Neural cell (in vitro differentiated cells): Measurements from ENCODE around the gene ACTRT2. TPM values are rescaled to one million over a fixed set of nuclear protein-coding genes. Genes with fewer than 3 reads are reported as not detected.

Source experiments
- H2AFZ ChIP-seq: fragments of 200-600, 300-800 bp; sonication (generic), shearing (Covaris generic); 2 replicates; pipeline ENCODE4 v1.6.0; 2014; ENCODE audit warnings: low read depth, mild to moderate bottlenecking, antibody characterized with exemption, low read length, moderate library complexity
- H3F3A ChIP-seq: fragments of 200-600 bp; shearing (Covaris generic); 2 replicates; pipeline ENCODE4 v1.6.1; 2016; ENCODE audit warnings: mild to moderate bottlenecking, moderate library complexity, mixed read lengths, antibody characterized with exemption, low read length; ENCODE audit not compliant: insufficient read depth, poor library complexity, severe bottlenecking
- H3K27ac ChIP-seq: fragments of 200-600, 300-800 bp; sonication (generic), shearing (Covaris generic); 2 replicates; pipeline ENCODE4 v1.5.1; 2014; ENCODE audit warnings: mild to moderate bottlenecking, low read length, moderate library complexity
- H3K27me3 ChIP-seq: fragments of 300-800, 200-600 bp; sonication (generic), shearing (Covaris generic); 2 replicates; pipeline ENCODE4 v1.6.0; 2014; ENCODE audit warnings: mild to moderate bottlenecking, low read depth, low read length, moderate library complexity; ENCODE audit not compliant: insufficient read depth
- H3K36me3 ChIP-seq: fragments of 300-800, 200-600 bp; sonication (generic), shearing (Covaris generic); 2 replicates; pipeline ENCODE4 v1.5.1; 2014; ENCODE audit warnings: mild to moderate bottlenecking, antibody characterized with exemption, low read length, moderate library complexity; ENCODE audit not compliant: insufficient read depth
- H3K4me2 ChIP-seq: fragments of 300-800, 200-600 bp; sonication (generic), shearing (Covaris generic); 2 replicates; pipeline ENCODE4 v1.6.0; 2014; ENCODE audit warnings: mild to moderate bottlenecking, low read length
- H3K4me3 ChIP-seq: fragments of 300-800, 200-600 bp; sonication (generic), shearing (Covaris generic); 2 replicates; pipeline ENCODE4 v1.5.1; 2014; ENCODE audit warnings: mild to moderate bottlenecking, low read length, moderate library complexity
- H3K79me2 ChIP-seq: fragments of 200-600 bp; shearing (Covaris generic); replicated peaks from 2 replicates; pipeline ENCODE4 v1.6.0; 2014; ENCODE audit warnings: mild to moderate bottlenecking, low read length, moderate library complexity; ENCODE audit not compliant: insufficient read depth
- H3K9ac ChIP-seq: fragments of 300-800, 200-600 bp; sonication (generic), shearing (Covaris generic); 2 replicates; pipeline ENCODE4 v1.6.1; 2016; ENCODE audit warnings: mild to moderate bottlenecking, low read length, mixed read lengths
- H3K9me2 ChIP-seq: fragments of 200-600 bp; shearing (Covaris generic); 2 replicates; pipeline ENCODE4 v1.6.1; 2016; ENCODE audit warnings: mild to moderate bottlenecking, low read length, mixed read lengths; ENCODE audit not compliant: insufficient read depth
- H3K9me3 ChIP-seq: fragments of 200-600, 300-800 bp; sonication (generic), shearing (Covaris generic); 2 replicates; pipeline ENCODE4 v1.6.1; 2016; ENCODE audit warnings: mild to moderate bottlenecking, mixed run types, low read length, moderate library complexity, mixed read lengths
- H4K20me1 ChIP-seq: fragments of 200-600 bp; shearing (Covaris generic); 2 replicates; pipeline ENCODE4 v1.6.1; 2016; ENCODE audit warnings: mild to moderate bottlenecking, mixed run types; ENCODE audit not compliant: insufficient read depth
- EP300 ChIP-seq: fragments of 450-650 bp; conservative IDR thresholded peaks from 2 replicates; pipeline ENCODE4 v1.6.1; 2014; ENCODE audit warnings: antibody characterized with exemption, mild to moderate bottlenecking, moderate library complexity; ENCODE audit not compliant: poor library complexity, severe bottlenecking
- EZH2 ChIP-seq: fragments of 200-600, 300-800 bp; shearing (Covaris generic), sonication (generic); IDR thresholded peaks from 2 replicates; pipeline ENCODE4 v1.6.1; 2014; ENCODE audit warnings: antibody characterized with exemption, low read length, borderline replicate concordance, mild to moderate bottlenecking; ENCODE audit not compliant: insufficient read depth, poor library complexity, severe bottlenecking
- MXI1 ChIP-seq: fragments of 450-650 bp; conservative IDR thresholded peaks from 2 replicates; pipeline ENCODE4 v1.6.1; 2014; ENCODE audit warnings: antibody characterized with exemption, mild to moderate bottlenecking; ENCODE audit not compliant: poor library complexity, severe bottlenecking
- POLR2AphosphoS5 ChIP-seq: IDR thresholded peaks from 2 replicates; pipeline ENCODE4 v1.6.1; 2012
- RAD21 ChIP-seq: fragments of 450-650 bp; conservative IDR thresholded peaks from 2 replicates; pipeline ENCODE4 v1.6.1; 2014; ENCODE audit warnings: antibody characterized with exemption, mild to moderate bottlenecking, moderate library complexity
- SMC3 ChIP-seq: fragments of 450-650 bp; conservative IDR thresholded peaks from 2 replicates; pipeline ENCODE4 v1.6.1; 2014; ENCODE audit warnings: antibody characterized with exemption, mild to moderate bottlenecking, moderate library complexity; ENCODE audit not compliant: poor library complexity
- TAF1 ChIP-seq: IDR thresholded peaks from 2 replicates; pipeline ENCODE4 v1.6.1; 2012; ENCODE audit warnings: low read depth
- polyA plus RNA-seq: library from polyadenylated mRNA; depleted of rRNA; stranded (reverse); fragments of >200 nt; gene quantifications from 2 replicates; pipeline ENCODE4 v1.2.3, GENCODE V29; 2014
- TF ChIP-seq, protein P1 (sequence below): IDR thresholded peaks from 2 replicates; pipeline ENCODE4 v1.6.1; 2012; ENCODE audit warnings: borderline replicate concordance
- TF ChIP-seq, protein P2 (sequence below): fragments of 450-650 bp; IDR thresholded peaks from 2 replicates; pipeline ENCODE4 v1.5.1; 2014; ENCODE audit warnings: antibody characterized with exemption, mild to moderate bottlenecking, moderate library complexity; ENCODE audit not compliant: poor library complexity, severe bottlenecking

ACTRT2 gene
- polyA plus RNA-seq, 1 donor from 2014 or later, result not detected

DNA sequence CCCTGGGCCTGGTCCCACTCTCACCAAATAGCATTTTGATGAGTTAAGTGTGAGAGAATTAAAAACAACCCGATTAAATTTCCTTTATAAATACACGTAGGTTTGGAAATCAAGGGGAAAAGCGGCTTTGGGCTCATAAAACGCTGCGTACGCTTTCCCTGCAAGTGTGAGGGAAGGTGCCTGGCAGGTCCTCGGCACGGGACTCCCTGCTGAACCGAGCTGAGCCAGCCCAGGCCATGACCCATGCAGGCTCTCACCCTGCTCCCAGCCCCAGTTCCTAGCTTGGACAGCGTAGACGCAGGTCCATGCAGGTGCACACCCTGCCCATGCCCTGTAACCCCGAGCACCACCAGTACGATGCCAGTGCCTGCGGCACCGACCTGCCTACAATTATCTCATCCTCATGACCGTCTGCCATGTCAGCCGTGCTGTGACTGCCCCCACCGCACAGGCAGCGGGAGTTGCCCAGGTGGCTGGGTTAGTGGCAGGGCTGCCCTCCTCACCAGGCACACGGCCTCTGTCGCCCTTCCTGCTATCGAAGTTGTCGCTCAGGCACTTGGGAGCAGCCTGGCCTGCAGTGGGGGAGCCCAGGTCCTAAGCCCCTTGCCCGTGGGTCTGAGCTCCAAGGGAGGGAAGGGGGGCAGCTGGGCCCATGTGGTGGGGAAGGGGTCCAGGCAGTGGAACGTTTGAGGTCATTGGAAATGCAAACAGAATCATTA lies 41.0 kb upstream of the ACTRT2 start:
- Histone ChIP-seq H3K27me3 (no peaks in the 10 kb centered on the region), H3K4me3 (no peak overlapping the region), H3K4me2 (no peak overlapping the region), H3K36me3 (no peaks in the 10 kb centered on the region), H3K9me2 (no peaks in the 10 kb centered on the region), H4K20me1 (no peaks in the 10 kb centered on the region), H3K79me2 (no peaks in the 10 kb centered on the region), H3K27ac (no peak overlapping the region), H3F3A (no peaks in the 10 kb centered on the region), H3K9ac (no peak overlapping the region), H2AFZ (no peak overlapping the region), H3K9me3 (no peaks in the 10 kb centered on the region)
- no peak for TF ChIP-seq EP300
- no peak for TF ChIP-seq TAF1
- TF ChIP-seq MXI1, result no peak
- TF ChIP-seq, protein P1, sequence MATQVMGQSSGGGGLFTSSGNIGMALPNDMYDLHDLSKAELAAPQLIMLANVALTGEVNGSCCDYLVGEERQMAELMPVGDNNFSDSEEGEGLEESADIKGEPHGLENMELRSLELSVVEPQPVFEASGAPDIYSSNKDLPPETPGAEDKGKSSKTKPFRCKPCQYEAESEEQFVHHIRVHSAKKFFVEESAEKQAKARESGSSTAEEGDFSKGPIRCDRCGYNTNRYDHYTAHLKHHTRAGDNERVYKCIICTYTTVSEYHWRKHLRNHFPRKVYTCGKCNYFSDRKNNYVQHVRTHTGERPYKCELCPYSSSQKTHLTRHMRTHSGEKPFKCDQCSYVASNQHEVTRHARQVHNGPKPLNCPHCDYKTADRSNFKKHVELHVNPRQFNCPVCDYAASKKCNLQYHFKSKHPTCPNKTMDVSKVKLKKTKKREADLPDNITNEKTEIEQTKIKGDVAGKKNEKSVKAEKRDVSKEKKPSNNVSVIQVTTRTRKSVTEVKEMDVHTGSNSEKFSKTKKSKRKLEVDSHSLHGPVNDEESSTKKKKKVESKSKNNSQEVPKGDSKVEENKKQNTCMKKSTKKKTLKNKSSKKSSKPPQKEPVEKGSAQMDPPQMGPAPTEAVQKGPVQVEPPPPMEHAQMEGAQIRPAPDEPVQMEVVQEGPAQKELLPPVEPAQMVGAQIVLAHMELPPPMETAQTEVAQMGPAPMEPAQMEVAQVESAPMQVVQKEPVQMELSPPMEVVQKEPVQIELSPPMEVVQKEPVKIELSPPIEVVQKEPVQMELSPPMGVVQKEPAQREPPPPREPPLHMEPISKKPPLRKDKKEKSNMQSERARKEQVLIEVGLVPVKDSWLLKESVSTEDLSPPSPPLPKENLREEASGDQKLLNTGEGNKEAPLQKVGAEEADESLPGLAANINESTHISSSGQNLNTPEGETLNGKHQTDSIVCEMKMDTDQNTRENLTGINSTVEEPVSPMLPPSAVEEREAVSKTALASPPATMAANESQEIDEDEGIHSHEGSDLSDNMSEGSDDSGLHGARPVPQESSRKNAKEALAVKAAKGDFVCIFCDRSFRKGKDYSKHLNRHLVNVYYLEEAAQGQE, result no peak

DNA sequence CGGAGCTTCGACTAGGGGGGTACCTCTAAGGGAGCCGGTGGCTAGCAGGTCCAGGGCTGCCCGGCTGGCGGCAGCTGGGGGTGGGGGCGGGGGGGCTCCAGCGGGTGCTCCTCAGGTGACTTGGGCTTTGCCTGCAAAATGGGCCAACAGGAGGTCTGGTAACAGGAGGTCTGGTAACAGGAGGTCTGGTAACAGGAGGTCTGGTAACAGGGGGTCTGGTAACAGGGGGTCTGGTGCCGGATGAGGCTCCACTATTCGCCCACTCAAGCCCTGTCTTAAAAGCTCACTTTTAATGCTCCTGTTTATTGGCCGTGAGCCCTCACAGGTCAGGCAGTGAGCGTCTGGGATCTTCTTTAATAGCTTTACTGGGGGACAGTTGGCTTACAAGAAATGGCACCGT lies 40.4 kb upstream of the ACTRT2 start:
- H3K9me2 ChIP-seq, result no peaks in the 10 kb centered on the region
- H3K9ac ChIP-seq, result no peak overlapping the region
- H3K79me2 ChIP-seq, result no peaks in the 10 kb centered on the region
- no peak overlapping the region for H3K27ac ChIP-seq
- H3K36me3 ChIP-seq, result no peaks in the 10 kb centered on the region
- no peak overlapping the region for H3K4me3 ChIP-seq
- no peaks in the 10 kb centered on the region for H3K9me3 ChIP-seq
- H3F3A ChIP-seq, result no peaks in the 10 kb centered on the region
- TF ChIP-seq EP300 (no peak), POLR2AphosphoS5 (no peak), RAD21 (no peak), EZH2 (no peak), TAF1 (no peak), MXI1 (no peak), SMC3 (no peak)
- TF ChIP-seq, protein P2, sequence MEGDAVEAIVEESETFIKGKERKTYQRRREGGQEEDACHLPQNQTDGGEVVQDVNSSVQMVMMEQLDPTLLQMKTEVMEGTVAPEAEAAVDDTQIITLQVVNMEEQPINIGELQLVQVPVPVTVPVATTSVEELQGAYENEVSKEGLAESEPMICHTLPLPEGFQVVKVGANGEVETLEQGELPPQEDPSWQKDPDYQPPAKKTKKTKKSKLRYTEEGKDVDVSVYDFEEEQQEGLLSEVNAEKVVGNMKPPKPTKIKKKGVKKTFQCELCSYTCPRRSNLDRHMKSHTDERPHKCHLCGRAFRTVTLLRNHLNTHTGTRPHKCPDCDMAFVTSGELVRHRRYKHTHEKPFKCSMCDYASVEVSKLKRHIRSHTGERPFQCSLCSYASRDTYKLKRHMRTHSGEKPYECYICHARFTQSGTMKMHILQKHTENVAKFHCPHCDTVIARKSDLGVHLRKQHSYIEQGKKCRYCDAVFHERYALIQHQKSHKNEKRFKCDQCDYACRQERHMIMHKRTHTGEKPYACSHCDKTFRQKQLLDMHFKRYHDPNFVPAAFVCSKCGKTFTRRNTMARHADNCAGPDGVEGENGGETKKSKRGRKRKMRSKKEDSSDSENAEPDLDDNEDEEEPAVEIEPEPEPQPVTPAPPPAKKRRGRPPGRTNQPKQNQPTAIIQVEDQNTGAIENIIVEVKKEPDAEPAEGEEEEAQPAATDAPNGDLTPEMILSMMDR, result no peak
- TF ChIP-seq, protein P1, result no peak
- no peaks in the 10 kb centered on the region for H3K27me3 ChIP-seq
- no peak overlapping the region for H2AFZ ChIP-seq
- H4K20me1 ChIP-seq, result no peaks in the 10 kb centered on the region
- no peak overlapping the region for H3K4me2 ChIP-seq
